ENCODE data around the gene GSDMA. TPM values are rescaled to one million over a fixed set of nuclear protein-coding genes. Genes with fewer than 3 reads are reported as not detected.

Gene GSDMA
- total RNA-seq, 1 donor from 2014 or later = not detected

GRCh38 chr17:39973496-39973895 is 10.7 kb downstream of the GSDMA start:
- peaks cover 8% of the 10 kb centered on the region for H3K27me3 Mint-ChIP-seq (ENCODE audit: unreplicated experiment)
- H3K9me3 Mint-ChIP-seq (ENCODE audit: unreplicated experiment) = no peaks in the 10 kb centered on the region
- no peak for DNase-seq (ENCODE audit: low spot score)
- TF ChIP-seq, protein P1, sequence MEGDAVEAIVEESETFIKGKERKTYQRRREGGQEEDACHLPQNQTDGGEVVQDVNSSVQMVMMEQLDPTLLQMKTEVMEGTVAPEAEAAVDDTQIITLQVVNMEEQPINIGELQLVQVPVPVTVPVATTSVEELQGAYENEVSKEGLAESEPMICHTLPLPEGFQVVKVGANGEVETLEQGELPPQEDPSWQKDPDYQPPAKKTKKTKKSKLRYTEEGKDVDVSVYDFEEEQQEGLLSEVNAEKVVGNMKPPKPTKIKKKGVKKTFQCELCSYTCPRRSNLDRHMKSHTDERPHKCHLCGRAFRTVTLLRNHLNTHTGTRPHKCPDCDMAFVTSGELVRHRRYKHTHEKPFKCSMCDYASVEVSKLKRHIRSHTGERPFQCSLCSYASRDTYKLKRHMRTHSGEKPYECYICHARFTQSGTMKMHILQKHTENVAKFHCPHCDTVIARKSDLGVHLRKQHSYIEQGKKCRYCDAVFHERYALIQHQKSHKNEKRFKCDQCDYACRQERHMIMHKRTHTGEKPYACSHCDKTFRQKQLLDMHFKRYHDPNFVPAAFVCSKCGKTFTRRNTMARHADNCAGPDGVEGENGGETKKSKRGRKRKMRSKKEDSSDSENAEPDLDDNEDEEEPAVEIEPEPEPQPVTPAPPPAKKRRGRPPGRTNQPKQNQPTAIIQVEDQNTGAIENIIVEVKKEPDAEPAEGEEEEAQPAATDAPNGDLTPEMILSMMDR (IDR thresholded peaks at IDR 0.05; ENCODE audit: unreplicated experiment) = no peak
- peaks cover 15% of the 10 kb centered on the region for H3K4me1 Mint-ChIP-seq (ENCODE audit: unreplicated experiment)
- H3K36me3 Mint-ChIP-seq (ENCODE audit: low read depth, unreplicated experiment) = peaks cover 3% of the 10 kb centered on the region
- H3K27ac Mint-ChIP-seq (ENCODE audit: unreplicated experiment) = no peak overlapping the region
- H3K4me3 Mint-ChIP-seq (ENCODE audit: unreplicated experiment) = no peak overlapping the region

DNA sequence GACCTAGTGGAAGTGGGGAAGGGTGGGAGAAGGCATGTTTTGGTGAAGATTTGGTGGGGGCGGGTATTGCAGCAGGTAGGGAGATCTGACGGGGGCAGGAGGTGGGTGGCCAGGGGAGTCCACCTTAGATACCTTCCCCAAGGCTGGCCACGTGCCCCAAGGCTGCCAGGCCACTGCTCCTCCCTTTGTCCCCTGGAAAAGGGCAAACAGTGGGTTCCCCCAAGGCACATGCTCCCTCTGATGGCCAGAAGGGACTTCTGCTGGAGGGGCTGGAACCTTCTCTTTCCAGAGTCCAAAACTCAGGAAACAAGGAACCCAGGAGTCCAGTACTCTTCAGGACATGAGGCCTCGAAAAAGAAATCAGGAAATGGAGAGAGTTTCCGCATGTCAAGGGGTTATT is 11.6 kb downstream of the GSDMA start:
- Mint-ChIP-seq H3K27me3 (ENCODE audit: unreplicated experiment) (peaks cover 6% of the 10 kb centered on the region), H3K9me3 (ENCODE audit: unreplicated experiment) (no peaks in the 10 kb centered on the region), H3K4me1 (ENCODE audit: unreplicated experiment) (peaks cover 15% of the 10 kb centered on the region), H3K36me3 (ENCODE audit: low read depth, unreplicated experiment) (peaks cover 3% of the 10 kb centered on the region), H3K4me3 (ENCODE audit: unreplicated experiment) (no peak overlapping the region), H3K27ac (ENCODE audit: unreplicated experiment) (no peak overlapping the region)
- no peak for DNase-seq (ENCODE audit: low spot score)
- TF ChIP-seq, protein P1 (IDR thresholded peaks at IDR 0.05; ENCODE audit: unreplicated experiment) = no peak

DNA sequence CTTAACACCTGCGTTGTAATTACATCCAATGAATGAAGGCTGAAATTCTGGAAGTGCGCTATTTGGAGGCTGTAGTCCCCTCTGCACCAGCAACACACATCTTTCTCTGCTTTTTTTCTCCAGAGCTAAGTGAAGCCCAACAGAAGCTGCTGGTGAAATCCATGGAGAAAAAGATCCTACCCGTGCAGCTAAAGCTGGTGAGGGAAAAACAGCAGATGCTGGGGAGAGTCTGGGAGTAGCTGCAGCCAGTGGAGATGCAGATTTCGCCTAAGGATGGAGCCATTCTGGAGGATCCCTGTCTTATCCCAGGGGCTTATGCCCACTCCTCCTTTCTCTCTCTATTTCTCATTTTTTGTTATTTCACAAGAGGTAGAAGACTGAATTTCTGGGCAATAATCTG is 13.0 kb downstream of the GSDMA start:
- TF ChIP-seq, protein P1 (IDR thresholded peaks at IDR 0.05; ENCODE audit: unreplicated experiment) = no peak
- no peaks in the 10 kb centered on the region for H3K9me3 Mint-ChIP-seq (ENCODE audit: unreplicated experiment)
- no peak overlapping the region for H3K4me3 Mint-ChIP-seq (ENCODE audit: unreplicated experiment)
- H3K4me1 Mint-ChIP-seq (ENCODE audit: unreplicated experiment) = peaks cover 12% of the 10 kb centered on the region
- H3K27me3 Mint-ChIP-seq (ENCODE audit: unreplicated experiment) = peaks cover 5% of the 10 kb centered on the region
- DNase-seq (ENCODE audit: low spot score) = no peak
- no peak overlapping the region for H3K27ac Mint-ChIP-seq (ENCODE audit: unreplicated experiment)
- H3K36me3 Mint-ChIP-seq (ENCODE audit: low read depth, unreplicated experiment) = no peaks in the 10 kb centered on the region

GRCh38 chr17:39979016-39979670 is 16.3 kb downstream of the GSDMA start:
- peak overlapping the region; percentile 49 for H3K27ac Mint-ChIP-seq (ENCODE audit: unreplicated experiment)
- no peak overlapping the region for H3K4me3 Mint-ChIP-seq (ENCODE audit: unreplicated experiment)
- peaks cover 7% of the 10 kb centered on the region for H3K36me3 Mint-ChIP-seq (ENCODE audit: low read depth, unreplicated experiment)
- TF ChIP-seq, protein P1 (IDR thresholded peaks at IDR 0.05; ENCODE audit: unreplicated experiment) = no peak
- peaks cover 22% of the 10 kb centered on the region for H3K4me1 Mint-ChIP-seq (ENCODE audit: unreplicated experiment)
- DNase-seq (ENCODE audit: low spot score) = no peak
- peaks cover 7% of the 10 kb centered on the region for H3K27me3 Mint-ChIP-seq (ENCODE audit: unreplicated experiment)
- no peaks in the 10 kb centered on the region for H3K9me3 Mint-ChIP-seq (ENCODE audit: unreplicated experiment)

- peak; percentile 26 for DNase-seq (ENCODE audit: low spot score)
- H3K27me3 Mint-ChIP-seq (ENCODE audit: unreplicated experiment) = peaks cover 8% of the 10 kb centered on the region
- H3K27ac Mint-ChIP-seq (ENCODE audit: unreplicated experiment) = peak overlapping the region; percentile 97
- H3K9me3 Mint-ChIP-seq (ENCODE audit: unreplicated experiment) = no peaks in the 10 kb centered on the region
- peaks cover 7% of the 10 kb centered on the region for H3K36me3 Mint-ChIP-seq (ENCODE audit: low read depth, unreplicated experiment)
- TF ChIP-seq, protein P1 (IDR thresholded peaks at IDR 0.05; ENCODE audit: unreplicated experiment) = no peak
- peak overlapping the region; percentile 99 for H3K4me3 Mint-ChIP-seq (ENCODE audit: unreplicated experiment)
- peaks cover 22% of the 10 kb centered on the region for H3K4me1 Mint-ChIP-seq (ENCODE audit: unreplicated experiment)
Measured at GRCh38 chr17:39979893-39980350, 17.1 kb downstream of the GSDMA start.
